Type B pancreatic cell (in vitro differentiated cells): ENCODE results near the gene LRRN4. TPM values are rescaled to one million over a fixed set of nuclear protein-coding genes. Genes with fewer than 3 reads are reported as not detected.

Experiments
- DNase-seq: peaks from one replicate; pipeline ENCODE4 v3.0.0; 2021; ENCODE audit warnings: mixed read lengths; ENCODE audit not compliant: unreplicated experiment; ENCODE audit errors: extremely low spot score
- H3K27ac Mint-ChIP-seq: 2 replicates; pipeline ENCODE4 v1.8.0; 2021; ENCODE audit warnings: mild to moderate bottlenecking, mixed read lengths
- H3K27me3 Mint-ChIP-seq: 2 replicates; pipeline ENCODE4 v1.8.0; 2021; ENCODE audit warnings: mixed read lengths
- H3K36me3 Mint-ChIP-seq: 2 replicates; pipeline ENCODE4 v1.8.0; 2021; ENCODE audit warnings: mixed read lengths
- H3K4me1 Mint-ChIP-seq: one replicate; pipeline ENCODE4 v1.8.0; 2021; ENCODE audit warnings: mixed read lengths; ENCODE audit not compliant: unreplicated experiment
- H3K4me3 Mint-ChIP-seq: 2 replicates; pipeline ENCODE4 v1.8.0; 2021; ENCODE audit warnings: mild to moderate bottlenecking, mixed read lengths
- H3K9me3 Mint-ChIP-seq: 2 replicates; pipeline ENCODE4 v1.8.0; 2021; ENCODE audit warnings: mixed read lengths
- CTCF ChIP-seq: fragments of 200-600 bp; sonication (generic); conservative IDR thresholded peaks from 2 replicates; pipeline ENCODE4 v1.5.0; 2021; ENCODE audit warnings: antibody characterized with exemption, mild to moderate bottlenecking
- total RNA-seq: library from RNA; stranded (reverse); gene quantifications from 2 replicates; pipeline ENCODE4 v1.2.1, GENCODE V29; 2021; ENCODE audit warnings: low replicate concordance

Gene LRRN4
- total RNA-seq, 1 donor from 2014 or later, result 12.5 TPM

GRCh38 chr20:6095409-6095808 is 41.5 kb upstream of the LRRN4 start:
- no peaks in the 10 kb centered on the region for H3K27me3 Mint-ChIP-seq
- no peak for DNase-seq
- no peak overlapping the region for H3K27ac Mint-ChIP-seq
- no peaks in the 10 kb centered on the region for H3K36me3 Mint-ChIP-seq
- TF ChIP-seq CTCF, result no peak
- H3K4me3 Mint-ChIP-seq, result no peak overlapping the region
- peaks cover 4% of the 10 kb centered on the region for H3K4me1 Mint-ChIP-seq
- no peaks in the 10 kb centered on the region for H3K9me3 Mint-ChIP-seq

- no peak overlapping the region for H3K27ac Mint-ChIP-seq
- no peak for TF ChIP-seq CTCF
These were observed 40.7 kb upstream of the LRRN4 start for GRCh38 chr20:6094565-6094964.

GRCh38 chr20:6094063-6094462 is 40.2 kb upstream of the LRRN4 start:
- H3K4me3 Mint-ChIP-seq, result no peak overlapping the region
- H3K9me3 Mint-ChIP-seq, result no peaks in the 10 kb centered on the region
- no peak overlapping the region for H3K27ac Mint-ChIP-seq
- no peak for DNase-seq
- peaks cover 4% of the 10 kb centered on the region for H3K4me1 Mint-ChIP-seq
- no peaks in the 10 kb centered on the region for H3K27me3 Mint-ChIP-seq
- no peaks in the 10 kb centered on the region for H3K36me3 Mint-ChIP-seq
- no peak for TF ChIP-seq CTCF

More at GRCh38 chr20:6094565-6094964, 40.7 kb upstream of the LRRN4 start:
- H3K36me3 Mint-ChIP-seq, result no peaks in the 10 kb centered on the region
- H3K27me3 Mint-ChIP-seq, result no peaks in the 10 kb centered on the region
- no peak overlapping the region for H3K4me3 Mint-ChIP-seq
- DNase-seq, result no peak
- no peaks in the 10 kb centered on the region for H3K9me3 Mint-ChIP-seq
- peaks cover 4% of the 10 kb centered on the region for H3K4me1 Mint-ChIP-seq

GRCh38 chr20:6091661-6092060 is 37.8 kb upstream of the LRRN4 start:
- Mint-ChIP-seq H3K4me3 (no peak overlapping the region), H3K9me3 (no peaks in the 10 kb centered on the region), H3K27me3 (no peaks in the 10 kb centered on the region), H3K4me1 (no peaks in the 10 kb centered on the region), H3K27ac (no peak overlapping the region), H3K36me3 (no peaks in the 10 kb centered on the region)
- DNase-seq, result no peak
- no peak for TF ChIP-seq CTCF

- DNase-seq, result no peak
- Mint-ChIP-seq H3K27me3 (no peaks in the 10 kb centered on the region), H3K9me3 (no peaks in the 10 kb centered on the region), H3K4me3 (no peak overlapping the region), H3K27ac (no peak overlapping the region), H3K4me1 (no peaks in the 10 kb centered on the region), H3K36me3 (no peaks in the 10 kb centered on the region)
- no peak for TF ChIP-seq CTCF
These were observed 33.0 kb upstream of the LRRN4 start for GRCh38 chr20:6086868-6087267.

- no peaks in the 10 kb centered on the region for H3K9me3 Mint-ChIP-seq
- H3K4me1 Mint-ChIP-seq, result no peaks in the 10 kb centered on the region
- H3K27me3 Mint-ChIP-seq, result no peaks in the 10 kb centered on the region
- no peak overlapping the region for H3K27ac Mint-ChIP-seq
- no peak for DNase-seq
- no peak overlapping the region for H3K4me3 Mint-ChIP-seq
- H3K36me3 Mint-ChIP-seq, result no peaks in the 10 kb centered on the region
- no peak for TF ChIP-seq CTCF
These were observed 30.1 kb upstream of the LRRN4 start for GRCh38 chr20:6083926-6084325.
